RWPE2 (cell line): Measurements from ENCODE around the gene SMURF1.

Experiments
- ATAC-seq: fragments of 200-7000 bp; cut with Tn5 transposase; 3 replicates; pipeline ENCODE4 v1.9.1; 2021; ENCODE audit warnings: low read depth
- DNase-seq: peaks from one replicate; pipeline ENCODE4 v3.0.0-alpha.2; 2020; ENCODE audit warnings: low spot score
- H3K27ac ChIP-seq: fragments of 450-650 bp; 2 replicates; pipeline ENCODE4 v1.5.1; 2017; ENCODE audit warnings: mild to moderate bottlenecking; ENCODE audit not compliant: poor library complexity, severe bottlenecking
- H3K27me3 ChIP-seq: fragments of 250-450 bp; sonication (Bioruptor Pico); 2 replicates; pipeline ENCODE4 v1.5.1; 2021; ENCODE audit warnings: mild to moderate bottlenecking, moderate library complexity; ENCODE audit not compliant: insufficient read depth, poor library complexity, severe bottlenecking
- H3K36me3 ChIP-seq: fragments of 250-450 bp; sonication (Bioruptor Pico); 2 replicates; pipeline ENCODE4 v1.5.1; 2020; ENCODE audit warnings: low read depth, mild to moderate bottlenecking, moderate library complexity
- H3K4me1 ChIP-seq: fragments of 250-450 bp; sonication (Bioruptor Pico); 2 replicates; pipeline ENCODE4 v1.5.1; 2021; ENCODE audit warnings: mild to moderate bottlenecking, moderate library complexity; ENCODE audit not compliant: insufficient read depth, poor library complexity, severe bottlenecking
- H3K4me3 ChIP-seq: fragments of 250-450 bp; sonication (Bioruptor Pico); 2 replicates; pipeline ENCODE4 v1.5.1; 2021; ENCODE audit warnings: mild to moderate bottlenecking, moderate library complexity; ENCODE audit not compliant: severe bottlenecking
- H3K9me3 ChIP-seq: fragments of 250-450 bp; sonication (Bioruptor Pico); 2 replicates; pipeline ENCODE4 v1.5.1; 2021; ENCODE audit warnings: mild to moderate bottlenecking, moderate library complexity; ENCODE audit not compliant: severe bottlenecking
- CTCF ChIP-seq: fragments of 450-650 bp; IDR thresholded peaks from one replicate; pipeline ENCODE4 v1.5.1; 2017; ENCODE audit warnings: mild to moderate bottlenecking, moderate library complexity; ENCODE audit not compliant: poor library complexity, severe bottlenecking

SMURF1 gene

GRCh38 chr7:99033765-99034164 lies 110.1 kb downstream of the SMURF1 start:
- Histone ChIP-seq H3K36me3 (peaks cover 98% of the 10 kb centered on the region), H3K4me3 (no peak overlapping the region), H3K9me3 (no peaks in the 10 kb centered on the region), H3K27me3 (no peaks in the 10 kb centered on the region), H3K27ac (no peak overlapping the region), H3K4me1 (no peaks in the 10 kb centered on the region)
- TF ChIP-seq CTCF = no peak
- ATAC-seq (no peak), DNase-seq (no peak)

- no peak for DNase-seq
- no peak overlapping the region for H3K27ac ChIP-seq
- H3K4me3 ChIP-seq = no peak overlapping the region
- no peaks in the 10 kb centered on the region for H3K9me3 ChIP-seq
- no peaks in the 10 kb centered on the region for H3K27me3 ChIP-seq
- TF ChIP-seq CTCF = no peak
- no peak for ATAC-seq
- H3K36me3 ChIP-seq = peaks cover 92% of the 10 kb centered on the region
- no peaks in the 10 kb centered on the region for H3K4me1 ChIP-seq
Measured at GRCh38 chr7:99032928-99033327, 111.0 kb downstream of the SMURF1 start.

DNA sequence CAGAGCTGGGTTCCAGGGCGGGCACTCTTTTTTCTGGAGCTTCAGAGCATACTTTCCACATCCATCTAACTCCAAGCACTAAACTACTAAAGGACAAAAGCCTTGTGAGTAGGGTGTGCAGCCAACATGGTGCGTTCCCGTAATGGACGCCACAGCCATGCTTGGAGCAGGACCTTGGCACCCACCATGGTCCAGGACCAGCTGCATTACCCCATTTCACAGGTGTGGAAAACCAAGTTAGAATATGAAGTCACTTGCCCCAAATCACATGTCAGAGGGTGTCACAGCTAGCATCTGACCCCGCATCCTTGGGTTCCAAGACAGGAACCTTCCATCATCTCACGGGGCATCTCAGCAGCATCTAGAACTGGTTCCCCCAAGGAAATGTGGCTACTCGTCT lies 112.4 kb downstream of the SMURF1 start:
- no peaks in the 10 kb centered on the region for H3K27me3 ChIP-seq
- TF ChIP-seq CTCF = no peak
- DNase-seq = no peak
- no peaks in the 10 kb centered on the region for H3K4me1 ChIP-seq
- no peak overlapping the region for H3K4me3 ChIP-seq
- H3K36me3 ChIP-seq = peaks cover 78% of the 10 kb centered on the region
- no peak overlapping the region for H3K27ac ChIP-seq
- no peaks in the 10 kb centered on the region for H3K9me3 ChIP-seq
- ATAC-seq = no peak

DNA sequence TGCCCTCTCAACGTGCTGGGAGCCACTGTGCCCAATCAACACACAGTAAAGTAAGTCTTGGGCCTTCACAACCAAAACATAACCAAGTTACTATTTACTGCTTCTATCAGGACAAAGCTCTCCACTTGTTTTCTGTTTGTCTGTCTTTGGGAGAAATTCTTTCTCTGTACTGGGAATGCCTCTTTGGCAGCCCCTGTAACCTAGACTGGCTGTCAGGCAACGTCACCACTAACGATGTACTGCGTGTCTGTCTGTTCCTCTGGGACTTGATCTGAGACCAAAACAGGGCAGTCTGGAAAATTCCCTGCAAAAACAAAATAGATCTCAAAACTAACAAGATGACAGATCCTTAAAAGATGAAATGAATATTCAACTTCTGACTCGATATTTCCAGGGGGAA lies 113.0 kb downstream of the SMURF1 start:
- H3K9me3 ChIP-seq = no peaks in the 10 kb centered on the region
- no peaks in the 10 kb centered on the region for H3K4me1 ChIP-seq
- DNase-seq = no peak
- peaks cover 73% of the 10 kb centered on the region for H3K36me3 ChIP-seq
- no peak overlapping the region for H3K4me3 ChIP-seq
- no peak overlapping the region for H3K27ac ChIP-seq
- no peak for ATAC-seq
- no peaks in the 10 kb centered on the region for H3K27me3 ChIP-seq
- TF ChIP-seq CTCF = no peak

DNA sequence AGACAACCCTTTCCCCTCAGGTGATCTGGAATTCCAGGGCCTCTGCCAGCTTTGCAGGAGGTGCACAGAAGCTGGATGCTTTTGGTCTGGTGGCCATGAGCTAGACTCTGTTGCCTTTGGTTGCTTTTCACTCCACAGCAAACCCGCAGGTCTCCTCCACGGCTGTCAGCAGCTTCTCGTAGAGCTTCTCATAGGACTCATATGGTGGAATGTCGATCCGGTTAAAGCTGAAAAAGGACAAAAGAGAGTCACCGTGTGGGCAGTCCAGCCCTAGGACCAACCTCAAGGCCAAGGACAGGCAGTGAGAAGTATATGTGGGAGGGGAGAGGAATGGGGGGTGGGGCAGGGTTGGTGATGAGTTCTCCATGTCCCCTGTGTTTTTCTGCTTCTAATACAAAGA lies 113.5 kb downstream of the SMURF1 start:
- no peak for TF ChIP-seq CTCF
- no peak overlapping the region for H3K27ac ChIP-seq

More for the DNA sequence above, 113.5 kb downstream of the SMURF1 start:
- H3K27me3 ChIP-seq = no peaks in the 10 kb centered on the region
- no peaks in the 10 kb centered on the region for H3K9me3 ChIP-seq
- peaks cover 68% of the 10 kb centered on the region for H3K36me3 ChIP-seq
- ATAC-seq = no peak
- DNase-seq = no peak
- H3K4me3 ChIP-seq = no peak overlapping the region
- H3K4me1 ChIP-seq = no peaks in the 10 kb centered on the region
